GM12801 (cell line): Measurements from ENCODE around the gene CRELD2.

ENCODE experiments used
- TF ChIP-seq, protein P1 (sequence below): IDR thresholded peaks from one replicate; pipeline ENCODE4 v1.5.1; 2011; ENCODE audit warnings: control low read depth; ENCODE audit not compliant: insufficient read length; ENCODE audit errors: extremely low read depth

The CRELD2 gene

DNA sequence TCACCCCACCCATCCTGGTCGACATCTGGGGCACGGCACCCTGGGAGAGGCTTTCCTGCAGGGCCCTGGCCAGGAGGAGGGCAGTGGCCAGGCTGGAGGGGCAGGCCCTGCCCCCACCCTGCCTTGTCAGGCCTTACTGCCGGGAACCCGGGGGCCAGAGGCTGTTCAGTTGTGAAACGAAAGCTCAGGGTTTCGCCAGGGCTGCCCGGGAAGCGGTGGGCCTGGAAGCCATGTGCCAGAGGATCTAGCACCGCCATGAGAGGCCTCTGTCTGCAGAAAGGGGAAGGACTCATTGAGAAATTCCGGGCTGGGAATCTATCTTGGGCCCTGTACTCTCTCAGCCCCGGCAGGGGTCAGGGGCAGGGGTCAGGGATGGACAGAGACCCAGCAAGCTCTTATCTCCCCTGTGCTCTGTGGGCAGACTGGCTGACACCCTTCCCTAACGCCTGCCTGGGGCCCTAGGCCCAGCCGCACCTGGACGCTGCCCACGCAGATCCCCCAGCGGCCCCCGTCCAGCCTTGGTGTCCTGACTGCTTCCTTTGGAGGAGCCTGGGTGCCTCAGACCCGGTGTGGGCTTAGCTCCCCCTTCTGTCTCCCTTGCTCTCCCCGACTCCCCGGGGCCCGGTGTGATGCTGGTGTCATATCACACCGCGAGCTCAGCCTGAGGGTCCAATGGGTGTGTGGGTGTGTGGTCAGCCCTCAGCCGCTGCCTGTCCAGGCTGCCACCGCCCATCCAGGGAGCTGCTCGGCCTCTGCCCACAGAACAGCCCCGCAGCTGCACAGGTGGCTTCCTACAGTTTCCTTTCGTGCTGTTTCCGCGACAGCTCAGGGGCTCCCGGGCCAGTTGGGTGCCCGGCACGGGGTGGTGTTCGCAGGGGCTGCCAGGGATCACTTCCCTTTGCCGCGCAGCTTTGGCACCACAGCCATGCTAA, 48.6 kb downstream of the CRELD2 start:
- TF ChIP-seq, protein P1, sequence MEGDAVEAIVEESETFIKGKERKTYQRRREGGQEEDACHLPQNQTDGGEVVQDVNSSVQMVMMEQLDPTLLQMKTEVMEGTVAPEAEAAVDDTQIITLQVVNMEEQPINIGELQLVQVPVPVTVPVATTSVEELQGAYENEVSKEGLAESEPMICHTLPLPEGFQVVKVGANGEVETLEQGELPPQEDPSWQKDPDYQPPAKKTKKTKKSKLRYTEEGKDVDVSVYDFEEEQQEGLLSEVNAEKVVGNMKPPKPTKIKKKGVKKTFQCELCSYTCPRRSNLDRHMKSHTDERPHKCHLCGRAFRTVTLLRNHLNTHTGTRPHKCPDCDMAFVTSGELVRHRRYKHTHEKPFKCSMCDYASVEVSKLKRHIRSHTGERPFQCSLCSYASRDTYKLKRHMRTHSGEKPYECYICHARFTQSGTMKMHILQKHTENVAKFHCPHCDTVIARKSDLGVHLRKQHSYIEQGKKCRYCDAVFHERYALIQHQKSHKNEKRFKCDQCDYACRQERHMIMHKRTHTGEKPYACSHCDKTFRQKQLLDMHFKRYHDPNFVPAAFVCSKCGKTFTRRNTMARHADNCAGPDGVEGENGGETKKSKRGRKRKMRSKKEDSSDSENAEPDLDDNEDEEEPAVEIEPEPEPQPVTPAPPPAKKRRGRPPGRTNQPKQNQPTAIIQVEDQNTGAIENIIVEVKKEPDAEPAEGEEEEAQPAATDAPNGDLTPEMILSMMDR, result no peak

GRCh38 chr22:49967706-49968208, 49.3 kb downstream of the CRELD2 start:
- TF ChIP-seq, protein P1, result no peak

DNA sequence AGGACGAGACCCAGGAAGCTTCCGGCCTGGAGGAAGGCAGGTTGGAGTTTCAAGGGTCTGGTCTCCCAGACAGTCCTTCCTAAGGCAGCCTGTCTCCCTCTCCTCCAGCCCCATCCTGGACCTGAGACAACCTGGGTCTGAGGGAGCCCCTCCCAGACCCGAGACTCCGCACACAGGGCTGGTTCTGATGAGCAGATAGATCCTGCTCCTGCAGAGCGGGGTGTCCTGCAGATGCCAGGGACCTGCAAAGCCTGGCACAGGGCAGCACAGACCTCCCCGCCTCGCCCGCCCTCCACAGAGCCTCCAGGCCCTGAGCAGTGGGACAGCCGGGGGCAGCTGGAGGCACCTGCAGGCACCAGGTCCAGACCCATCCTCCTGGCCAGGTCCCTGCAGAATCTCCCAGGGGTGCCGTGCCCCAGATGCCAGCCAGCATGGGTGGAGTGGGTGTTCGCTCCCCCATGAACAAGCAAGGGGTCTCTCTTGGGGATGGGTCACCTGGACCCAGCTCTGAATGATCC, 49.9 kb downstream of the CRELD2 start:
- TF ChIP-seq, protein P1, result no peak

DNA sequence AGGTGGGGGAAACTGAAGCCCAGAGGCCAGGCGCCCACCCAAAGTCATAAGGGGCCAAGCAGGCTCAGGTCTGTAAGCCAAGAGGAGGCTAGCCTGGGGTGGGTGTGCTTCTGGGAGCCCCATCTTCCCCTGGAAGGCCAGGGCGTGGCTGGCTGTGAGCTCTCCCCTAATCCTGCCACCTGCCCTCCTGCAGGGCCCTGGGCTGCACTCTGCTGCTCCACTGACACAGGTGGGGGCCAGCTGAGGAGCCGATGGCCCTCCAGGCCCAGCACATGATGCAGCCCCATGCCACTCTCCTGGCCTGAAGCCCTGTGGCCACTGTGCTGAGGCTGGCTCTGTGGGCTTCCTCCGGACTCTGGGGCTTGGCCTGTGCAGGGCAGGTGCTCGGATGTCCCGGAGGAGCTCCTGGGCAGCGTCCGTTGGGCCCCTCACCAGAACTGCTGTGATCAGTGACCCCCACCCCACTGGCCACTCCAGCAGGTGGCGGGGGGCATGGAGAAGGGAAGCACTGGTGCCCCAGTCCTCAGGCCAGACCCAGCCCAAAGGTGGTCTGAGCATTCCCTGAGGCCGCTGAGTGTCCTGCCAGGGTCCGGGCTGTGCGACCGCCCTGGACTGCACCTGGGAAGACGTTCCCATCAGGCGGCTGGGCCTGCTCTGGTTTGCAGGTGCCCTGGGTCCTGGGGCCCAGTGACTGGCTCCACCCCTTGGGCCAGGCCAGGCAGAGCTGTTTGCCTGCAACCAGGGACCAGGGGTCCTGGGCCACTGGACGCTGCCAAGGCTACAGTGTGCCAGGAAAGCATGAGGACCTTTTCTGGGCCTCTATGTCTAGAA, 50.6 kb downstream of the CRELD2 start:
- TF ChIP-seq, protein P1, result no peak

- TF ChIP-seq, protein P1, result no peak
Measured at GRCh38 chr22:49969751-49970527, 51.5 kb downstream of the CRELD2 start.

DNA sequence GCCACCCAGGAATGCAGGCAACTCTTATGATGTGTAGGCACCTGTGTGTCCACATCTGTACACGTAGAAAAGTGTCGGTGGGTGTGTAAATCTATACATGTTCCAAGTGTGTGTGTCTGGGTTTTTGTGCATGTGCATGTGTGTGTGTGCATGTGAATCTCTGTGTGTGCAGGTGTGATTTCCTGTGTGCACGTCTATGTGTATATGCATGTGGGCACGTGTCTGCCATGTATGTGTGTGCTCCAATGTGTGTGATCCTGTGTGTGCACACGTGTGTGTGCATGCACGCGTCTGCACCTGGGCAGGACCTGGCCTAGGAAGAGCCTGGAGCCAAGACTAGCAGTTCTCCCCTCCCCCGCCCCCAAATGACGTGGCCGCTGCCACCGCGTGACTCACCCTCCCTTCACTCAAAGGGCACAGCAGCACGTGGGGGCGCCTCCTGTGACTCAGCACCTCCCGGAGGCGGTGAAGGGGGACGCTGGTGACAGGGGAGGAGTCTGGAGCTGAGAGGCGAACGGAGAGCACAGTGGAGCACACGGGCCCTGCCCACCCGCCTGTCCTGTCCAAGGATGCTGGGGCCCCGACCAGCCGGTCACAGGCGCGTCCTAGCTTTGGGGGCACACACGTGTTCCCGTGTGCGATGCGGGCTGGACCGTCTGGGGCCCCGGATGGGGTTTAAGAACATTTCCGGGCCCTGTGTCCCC, 52.2 kb downstream of the CRELD2 start:
- TF ChIP-seq, protein P1, result no peak
